Uterus (tissue), 2 donors: Measurements from ENCODE around the gene TBXT.
"Not testable (repeated sequence)": the region's sequence is repeated elsewhere in the genome, so short reads cannot be mapped to it uniquely, and the experiment has no call there.

ENCODE experiments used
- CTCF ChIP-seq, 4 experiments: fragments of 200-600 bp in 2 of 4; fragments of 450-650 bp in 2 of 4; sonication (generic) in 2 of 4; IDR thresholded peaks; one replicate each; pipeline ENCODE4 v1.5.1; 2016 to 2019; ENCODE audit warnings: antibody characterized with exemption in 4 of 4, mild to moderate bottlenecking in 2 of 4, moderate library complexity in 1 of 4
- POLR2A ChIP-seq, 2 donors: fragments of 450-650 bp; IDR thresholded peaks; one replicate each; pipeline ENCODE4 v1.6.1; 2016; ENCODE audit warnings: antibody characterized with exemption in 2 of 2, mild to moderate bottlenecking in 1 of 2, moderate library complexity in 1 of 2

GRCh38 chr6:166123115-166123514 lies 44.5 kb downstream of the TBXT start:
- TF ChIP-seq POLR2A, CTCF (IDR thresholded peaks at IDR 0.05): not testable (repeated sequence)
